Tibial nerve (tissue), 4 donors: ENCODE data around the gene FASN. TPM values are rescaled to one million over a fixed set of nuclear protein-coding genes. Genes with fewer than 3 reads are reported as not detected.
A peak's percentile ranks its signal among the peaks of the same experiment; 100 is the strongest.
"Not testable (repeated sequence)": the region's sequence is repeated elsewhere in the genome, so short reads cannot be mapped to it uniquely, and the experiment has no call there.

Source experiments
- DNase-seq, 2 donors: peaks; one replicate each; pipeline ENCODE4 v3.0.0-alpha.2; 2019; ENCODE audit warnings: low spot score in 2 of 2
- H3K27ac ChIP-seq, 4 donors: fragments of 200-600 bp; sonication (generic) in 3 of 4; one replicate each; pipeline ENCODE4 v1.5.1; 2017 to 2019; ENCODE audit warnings: mild to moderate bottlenecking in 1 of 4
- H3K27me3 ChIP-seq, 2 donors: fragments of 200-600 bp; sonication (generic) in 1 of 2; one replicate each; pipeline versions ENCODE4 v1.5.1 to v1.6.0; 2017 to 2019
- H3K36me3 ChIP-seq, 3 donors: fragments of 200-600 bp; sonication (generic); one replicate each; pipeline ENCODE4 v1.5.1; 2018 to 2019
- H3K4me1 ChIP-seq, 4 donors: fragments of 200-600 bp; sonication (generic) in 3 of 4; one replicate each; pipeline ENCODE4 v1.5.1; 2017 to 2019
- H3K4me3 ChIP-seq, 4 donors: fragments of 200-600 bp; sonication (generic) in 3 of 4; one replicate each; pipeline ENCODE4 v1.5.1; 2017 to 2019; ENCODE audit warnings: mild to moderate bottlenecking in 1 of 4, moderate library complexity in 1 of 4
- H3K9me3 ChIP-seq, 4 donors: fragments of 200-600 bp; sonication (generic) in 3 of 4; one replicate each; pipeline ENCODE4 v1.5.1; 2017 to 2019
- CTCF ChIP-seq, 5 experiments: fragments of 200-600 bp in 3 of 5; fragments of 450-650 bp in 2 of 5; sonication (generic) in 3 of 5; IDR thresholded peaks; one replicate each; pipeline ENCODE4 v1.5.1; 2016 to 2019; ENCODE audit warnings: antibody characterized with exemption in 5 of 5, mild to moderate bottlenecking in 3 of 5, moderate library complexity in 2 of 5
- EP300 ChIP-seq, 2 donors: sonication (generic); formaldehyde crosslinking; IDR thresholded peaks; one replicate each; pipeline ENCODE4 v1.6.1; 2017; ENCODE audit warnings: antibody characterized with exemption in 2 of 2, mild to moderate bottlenecking in 1 of 2
- POLR2A ChIP-seq, 2 donors: fragments of 450-650 bp; IDR thresholded peaks; one replicate each; pipeline ENCODE4 v1.6.1; 2017; ENCODE audit warnings: antibody characterized with exemption in 2 of 2, mild to moderate bottlenecking in 2 of 2, moderate library complexity in 2 of 2
- WGBS, 2 donors: methylation state at CpG; one replicate each; pipeline ENCODE4 v1.1.5; 2018; 5-methylcytosine and 5-hydroxymethylcytosine counted together
- total RNA-seq, 4 donors: library from RNA; depleted of rRNA; stranded (reverse); fragments of >200 nt; gene quantifications; one replicate each; pipeline ENCODE4 v1.1.0, GENCODE V29; 2016

The FASN gene
- total RNA-seq, 4 donors from 2014 or later, result 129 to 319 (median 160) TPM

GRCh38 chr17:82039695-82040299 is 58.2 kb downstream of the FASN start:
- H3K4me1 ChIP-seq, result peaks cover 6 to 23% (median 14%) of the 10 kb centered on the region in 4 donors
- H3K36me3 ChIP-seq, result peaks cover 0 to 8% (median 0%) of the 10 kb centered on the region in 3 donors
- H3K4me3 ChIP-seq, result no peak overlapping the region
- H3K9me3 ChIP-seq, result no peaks in the 10 kb centered on the region
- no peak overlapping the region for H3K27ac ChIP-seq
- WGBS, 2 donors, result 87 to 96% methylated on average over 8 of the region's 8 CpGs
- no peaks in the 10 kb centered on the region for H3K27me3 ChIP-seq
- DNase-seq, result no peak
- TF ChIP-seq POLR2A (IDR thresholded peaks at IDR 0.05), result no peak
- TF ChIP-seq CTCF (IDR thresholded peaks at IDR 0.05), result no peak
- no peak for TF ChIP-seq EP300 (IDR thresholded peaks at IDR 0.05)

- 77 to 85% methylated on average over 16 of the region's 16 CpGs for WGBS, 2 donors
- H3K4me3 ChIP-seq, H3K27me3 ChIP-seq, H3K9me3 ChIP-seq, H3K36me3 ChIP-seq, DNase-seq: not testable (repeated sequence)
- H3K27ac ChIP-seq, result peak overlapping the region in 2 of 4 donors; percentile 98
- H3K4me1 ChIP-seq, result peaks cover 6 to 26% (median 14%) of the 10 kb centered on the region in 4 donors
Observed at GRCh38 chr17:82038796-82039409, 59.1 kb downstream of the FASN start.

- 7 to 9% methylated on average over 10 of the region's 10 CpGs for WGBS, 2 donors
- Histone ChIP-seq H3K27ac (peak overlapping the region; percentile 91 to 98 (median 96)), H3K4me3 (peak overlapping the region; percentile 43 to 74 (median 58))
Observed at GRCh38 chr17:82037889-82038195, 60.2 kb downstream of the FASN start.

GRCh38 chr17:82037092-82037888 is 60.7 kb downstream of the FASN start, which contains the start of gene DCXR:
Gene DCXR (minus strand): TSS chr17:82037697. CDS start chr17:82037682, 15 bp downstream.
- Histone ChIP-seq H3K4me1 (peaks cover 6 to 33% (median 15%) of the 10 kb centered on the region in 4 donors), H3K4me3 (peak within 1 kb of the TSS; percentile 43 to 74 (median 58)), H3K27ac (peak within 1 kb of the TSS; percentile 91 to 98 (median 96)), H3K9me3 (no peaks in the 10 kb centered on the region), H3K36me3 (peaks cover 0 to 8% (median 0%) of the 10 kb centered on the region in 3 donors), H3K27me3 (peaks cover 0 to 8% of the 10 kb centered on the region in 2 donors)
- WGBS, 2 donors, result 0 to 1% methylated on average over 32 to 66 of the region's 92 CpGs
- DNase-seq, result peak; percentile 96 to 97
- TF ChIP-seq POLR2A (IDR thresholded peaks at IDR 0.05) (peak; percentile 93 to 99), EP300 (IDR thresholded peaks at IDR 0.05) (peak; percentile 73 to 100), CTCF (IDR thresholded peaks at IDR 0.05) (peak; percentile 69 to 91 (median 84))

More at GRCh38 chr17:82037889-82038195, 60.2 kb downstream of the FASN start:
- Histone ChIP-seq H3K9me3 (no peaks in the 10 kb centered on the region), H3K36me3 (peaks cover 0 to 8% (median 0%) of the 10 kb centered on the region in 3 donors), H3K27me3 (peaks cover 0 to 3% of the 10 kb centered on the region in 2 donors), H3K4me1 (peaks cover 6 to 28% (median 14%) of the 10 kb centered on the region in 4 donors)
- TF ChIP-seq EP300 (IDR thresholded peaks at IDR 0.05) (no peak), POLR2A (IDR thresholded peaks at IDR 0.05) (no peak), CTCF (IDR thresholded peaks at IDR 0.05) (no peak)
- DNase-seq, result no peak

- 43 to 69% methylated on average over 7 to 23 of the region's 23 CpGs for WGBS, 2 donors
- H3K27ac ChIP-seq, result peak overlapping the region; percentile 91 to 98 (median 96)
- H3K4me3 ChIP-seq, result peak overlapping the region; percentile 43 to 74 (median 58)
- H3K9me3 ChIP-seq, result no peaks in the 10 kb centered on the region
- H3K27me3 ChIP-seq, result peaks cover 0 to 12% of the 10 kb centered on the region in 2 donors
- H3K4me1 ChIP-seq, result peaks cover 6 to 38% (median 20%) of the 10 kb centered on the region in 4 donors
- TF ChIP-seq CTCF (IDR thresholded peaks at IDR 0.05) (no peak), POLR2A (IDR thresholded peaks at IDR 0.05) (no peak), EP300 (IDR thresholded peaks at IDR 0.05) (no peak)
- H3K36me3 ChIP-seq, result peaks cover 0 to 8% (median 0%) of the 10 kb centered on the region in 3 donors
- no peak for DNase-seq
Observed at GRCh38 chr17:82036634-82037091, 61.4 kb downstream of the FASN start.
